BE2C (cell line): ENCODE measurements around the gene BBC3.

Source experiments
- DNase-seq: peaks from one replicate; pipeline ENCODE4 v3.0.0-alpha.2; 2020
- H3K27me3 ChIP-seq: fragments of 250-450 bp; sonication (Bioruptor Pico); 2 replicates; pipeline ENCODE4 v1.5.1; 2020; ENCODE audit warnings: mild to moderate bottlenecking
- H3K36me3 ChIP-seq: fragments of 250-450 bp; sonication (Bioruptor Pico); 2 replicates; pipeline ENCODE4 v1.5.1; 2020; ENCODE audit warnings: mild to moderate bottlenecking
- H3K4me1 ChIP-seq: fragments of 250-450 bp; sonication (Bioruptor Pico); 2 replicates; pipeline ENCODE4 v1.5.1; 2020
- H3K4me3 ChIP-seq: 2 replicates; pipeline ENCODE4 v1.5.1; 2011; ENCODE audit warnings: low read depth, low read length
- H3K9me3 ChIP-seq: fragments of 250-450 bp; sonication (Bioruptor Pico); 2 replicates; pipeline ENCODE4 v1.5.1; 2020
- TF ChIP-seq, protein P1 (sequence below): IDR thresholded peaks from 2 replicates; pipeline ENCODE4 v1.5.1; 2012; ENCODE audit warnings: mild to moderate bottlenecking, low read depth, low read length

The BBC3 gene

GRCh38 chr19:47209319-47210179 lies 21.4 kb downstream of the BBC3 start:
- TF ChIP-seq, protein P1, sequence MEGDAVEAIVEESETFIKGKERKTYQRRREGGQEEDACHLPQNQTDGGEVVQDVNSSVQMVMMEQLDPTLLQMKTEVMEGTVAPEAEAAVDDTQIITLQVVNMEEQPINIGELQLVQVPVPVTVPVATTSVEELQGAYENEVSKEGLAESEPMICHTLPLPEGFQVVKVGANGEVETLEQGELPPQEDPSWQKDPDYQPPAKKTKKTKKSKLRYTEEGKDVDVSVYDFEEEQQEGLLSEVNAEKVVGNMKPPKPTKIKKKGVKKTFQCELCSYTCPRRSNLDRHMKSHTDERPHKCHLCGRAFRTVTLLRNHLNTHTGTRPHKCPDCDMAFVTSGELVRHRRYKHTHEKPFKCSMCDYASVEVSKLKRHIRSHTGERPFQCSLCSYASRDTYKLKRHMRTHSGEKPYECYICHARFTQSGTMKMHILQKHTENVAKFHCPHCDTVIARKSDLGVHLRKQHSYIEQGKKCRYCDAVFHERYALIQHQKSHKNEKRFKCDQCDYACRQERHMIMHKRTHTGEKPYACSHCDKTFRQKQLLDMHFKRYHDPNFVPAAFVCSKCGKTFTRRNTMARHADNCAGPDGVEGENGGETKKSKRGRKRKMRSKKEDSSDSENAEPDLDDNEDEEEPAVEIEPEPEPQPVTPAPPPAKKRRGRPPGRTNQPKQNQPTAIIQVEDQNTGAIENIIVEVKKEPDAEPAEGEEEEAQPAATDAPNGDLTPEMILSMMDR: no peak
- no peak for DNase-seq
- H3K9me3 ChIP-seq: no peaks in the 10 kb centered on the region
- peaks cover 6% of the 10 kb centered on the region for H3K4me1 ChIP-seq
- H3K27me3 ChIP-seq: no peaks in the 10 kb centered on the region
- H3K4me3 ChIP-seq: no peak overlapping the region
- peaks cover 54% of the 10 kb centered on the region for H3K36me3 ChIP-seq

GRCh38 chr19:47203254-47203653 lies 27.7 kb downstream of the BBC3 start:
- Histone ChIP-seq H3K27me3 (no peaks in the 10 kb centered on the region), H3K4me3 (no peak overlapping the region), H3K36me3 (peaks cover 66% of the 10 kb centered on the region), H3K4me1 (no peaks in the 10 kb centered on the region), H3K9me3 (no peaks in the 10 kb centered on the region)
- TF ChIP-seq, protein P1: no peak
- no peak for DNase-seq

DNA sequence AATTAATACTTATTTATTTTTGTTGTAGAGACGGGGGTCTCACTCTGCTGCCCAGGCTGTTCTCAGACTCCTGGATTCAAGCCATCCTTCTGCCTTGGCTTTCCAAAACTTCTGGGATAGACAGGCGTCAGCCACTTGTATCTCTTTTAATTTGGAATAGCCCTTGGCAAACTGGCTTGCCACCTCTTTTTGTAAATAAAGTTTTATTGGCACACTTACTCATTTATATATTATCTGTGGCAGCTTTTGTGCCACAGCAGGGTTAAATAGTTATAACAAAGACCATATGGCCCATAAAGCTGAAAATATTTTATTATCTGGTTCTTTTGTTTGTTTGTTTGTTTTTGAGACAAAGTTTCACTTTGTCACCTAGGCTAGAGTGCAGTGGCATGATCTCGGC lies 30.5 kb downstream of the BBC3 start:
- no peak for DNase-seq
- no peaks in the 10 kb centered on the region for H3K9me3 ChIP-seq
- H3K4me1 ChIP-seq: no peaks in the 10 kb centered on the region
- TF ChIP-seq, protein P1: no peak
- H3K36me3 ChIP-seq: peaks cover 66% of the 10 kb centered on the region
- no peak overlapping the region for H3K4me3 ChIP-seq
- no peaks in the 10 kb centered on the region for H3K27me3 ChIP-seq

DNA sequence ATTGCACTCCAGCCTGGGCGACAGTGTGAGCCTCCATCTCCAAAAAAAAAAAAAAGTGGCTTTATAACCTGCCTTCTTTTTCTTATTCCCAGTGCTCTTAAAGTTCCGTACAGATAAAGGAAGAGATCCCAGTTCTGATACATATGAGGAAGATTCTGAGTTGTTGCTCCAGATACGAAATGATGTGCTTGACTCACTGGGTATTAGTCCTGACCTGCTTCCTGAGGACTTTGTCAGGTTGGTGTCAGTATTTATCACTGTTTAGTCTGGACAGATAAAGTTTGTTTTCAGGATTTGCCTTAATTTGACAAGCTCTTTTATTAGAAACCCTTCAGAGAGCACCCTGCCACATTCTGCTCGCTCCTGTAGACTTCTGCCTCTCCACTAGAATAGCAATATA lies 33.9 kb downstream of the BBC3 start:
- Histone ChIP-seq H3K9me3 (no peaks in the 10 kb centered on the region), H3K4me1 (no peaks in the 10 kb centered on the region), H3K27me3 (no peaks in the 10 kb centered on the region), H3K4me3 (no peak overlapping the region), H3K36me3 (peaks cover 44% of the 10 kb centered on the region)
- DNase-seq: no peak
- TF ChIP-seq, protein P1: no peak

GRCh38 chr19:47195434-47195833 lies 35.6 kb downstream of the BBC3 start:
- peaks cover under 1% of the 10 kb centered on the region; the same call in 1 of the 2 replicates for H3K4me1 ChIP-seq
- no peak for DNase-seq
- H3K27me3 ChIP-seq: no peaks in the 10 kb centered on the region
- TF ChIP-seq, protein P1: no peak
- H3K36me3 ChIP-seq: peaks cover 37% of the 10 kb centered on the region
- H3K4me3 ChIP-seq: no peak overlapping the region
- H3K9me3 ChIP-seq: no peaks in the 10 kb centered on the region

DNA sequence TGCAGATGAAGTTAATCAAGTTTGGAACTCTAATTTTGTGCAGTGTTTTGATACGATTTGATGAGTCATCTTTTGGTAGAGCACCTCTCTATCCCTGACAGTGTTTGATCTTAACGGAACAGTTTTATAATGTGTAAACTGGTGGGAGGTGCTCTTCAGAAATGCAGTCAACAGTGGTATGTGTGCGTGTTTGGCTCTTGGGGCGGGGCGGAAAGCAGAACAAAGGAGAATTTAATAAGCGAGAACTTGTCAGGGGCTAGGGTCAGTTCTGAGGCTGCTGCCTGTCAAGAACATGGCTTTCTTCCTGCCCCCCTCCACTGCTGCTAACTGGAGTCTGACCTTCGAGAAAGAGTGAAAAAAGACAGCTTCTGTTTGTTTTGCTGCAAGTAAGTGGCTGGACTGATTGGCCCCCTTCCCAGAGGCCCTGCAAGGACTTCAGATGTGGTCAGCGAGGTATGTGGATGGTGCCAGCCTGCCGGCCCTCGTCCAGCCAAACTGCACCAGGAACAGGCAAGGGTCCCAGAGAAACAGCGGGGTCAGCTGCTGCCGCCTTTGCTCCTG lies 40.8 kb downstream of the BBC3 start:
- H3K36me3 ChIP-seq: peaks cover 43% of the 10 kb centered on the region
- no peak for DNase-seq
- TF ChIP-seq, protein P1: no peak
- H3K4me3 ChIP-seq: no peak overlapping the region
- peaks cover 21% of the 10 kb centered on the region for H3K4me1 ChIP-seq
- no peaks in the 10 kb centered on the region for H3K27me3 ChIP-seq
- H3K9me3 ChIP-seq: no peaks in the 10 kb centered on the region
